KMS-11 (cell line): ENCODE results near the gene PDE1C.

Experiments
- H2AFZ ChIP-seq: fragments of 200-600 bp; sonication (generic); 2 replicates; pipeline ENCODE4 v1.6.1; 2016; ENCODE audit warnings: antibody characterized with exemption, mixed run types, low read depth
- H3K27ac ChIP-seq: fragments of 200-600 bp; sonication (generic); 2 replicates; pipeline ENCODE4 v1.6.1; 2016; ENCODE audit warnings: mild to moderate bottlenecking, mixed run types
- H3K27me3 ChIP-seq: fragments of 200-600 bp; sonication (generic); 2 replicates; pipeline ENCODE4 v1.6.1; 2017; ENCODE audit warnings: mild to moderate bottlenecking, low read depth, mixed run types, moderate library complexity; ENCODE audit not compliant: insufficient read depth
- H3K36me3 ChIP-seq: fragments of 200-600 bp; sonication (generic); 2 replicates; pipeline ENCODE4 v1.6.1; 2017; ENCODE audit warnings: mild to moderate bottlenecking, mixed run types; ENCODE audit not compliant: insufficient read depth
- H3K4me1 ChIP-seq: fragments of 200-600 bp; sonication (generic); 2 replicates; pipeline ENCODE4 v1.6.1; 2016; ENCODE audit warnings: mild to moderate bottlenecking, low read depth, mixed run types; ENCODE audit not compliant: poor library complexity, severe bottlenecking
- H3K4me2 ChIP-seq: fragments of 200-600 bp; sonication (generic); 2 replicates; pipeline ENCODE4 v1.7.0; 2016; ENCODE audit warnings: mild to moderate bottlenecking, mixed run types
- H3K4me3 ChIP-seq: fragments of 200-600 bp; sonication (generic); IDR thresholded peaks from 2 replicates; pipeline ENCODE4 v1.6.1; 2017; ENCODE audit warnings: low read depth, low read length, mixed read lengths; ENCODE audit not compliant: insufficient read depth
- H3K79me2 ChIP-seq: fragments of 200-600 bp; sonication (generic); 2 replicates; pipeline ENCODE4 v1.6.1; 2016; ENCODE audit warnings: low read depth, mixed run types; ENCODE audit not compliant: insufficient read depth
- H3K9ac ChIP-seq: fragments of 200-600 bp; sonication (generic); 2 replicates; pipeline ENCODE4 v1.6.1; 2016; ENCODE audit warnings: mild to moderate bottlenecking, mixed run types
- H4K20me1 ChIP-seq: fragments of 200-600 bp; sonication (generic); 2 replicates; pipeline ENCODE4 v1.6.1; 2016; ENCODE audit warnings: mild to moderate bottlenecking, mixed run types; ENCODE audit not compliant: insufficient read depth
- TF ChIP-seq, protein P1 (sequence below): fragments of 200-600 bp; sonication (generic); conservative IDR thresholded peaks from 2 replicates; pipeline ENCODE4 v1.6.1; 2017; ENCODE audit warnings: low read depth, mild to moderate bottlenecking, antibody characterized with exemption, low read length, moderate library complexity, mixed read lengths

The PDE1C gene

DNA sequence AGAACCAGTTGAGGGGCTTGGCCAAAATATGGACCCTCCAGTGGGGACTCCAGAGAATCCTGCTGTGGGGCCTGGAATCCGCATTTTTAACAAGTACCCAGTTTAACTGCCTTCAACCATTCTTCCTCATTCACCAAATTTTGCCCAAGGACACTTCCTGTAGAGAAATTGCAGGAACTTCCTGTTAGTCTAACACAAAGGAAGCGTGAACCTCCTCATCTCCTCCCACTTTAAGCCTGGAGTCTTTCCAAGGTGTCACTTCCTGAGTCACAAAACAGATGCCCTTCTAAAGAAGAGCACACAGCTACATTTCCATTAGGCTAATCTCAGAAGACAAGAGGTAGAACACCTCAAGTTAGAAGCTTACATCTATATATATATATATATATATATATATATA, 194.8 kb downstream of the PDE1C start:
- Histone ChIP-seq H3K36me3 (no peaks in the 10 kb centered on the region), H3K9ac (no peak overlapping the region), H3K4me1 (peaks cover 7% of the 10 kb centered on the region), H3K27ac (no peak overlapping the region), H2AFZ (no peak overlapping the region), H4K20me1 (no peaks in the 10 kb centered on the region), H3K79me2 (no peaks in the 10 kb centered on the region), H3K27me3 (no peaks in the 10 kb centered on the region), H3K4me2 (no peak overlapping the region), H3K4me3 (no peak overlapping the region)
- TF ChIP-seq, protein P1, sequence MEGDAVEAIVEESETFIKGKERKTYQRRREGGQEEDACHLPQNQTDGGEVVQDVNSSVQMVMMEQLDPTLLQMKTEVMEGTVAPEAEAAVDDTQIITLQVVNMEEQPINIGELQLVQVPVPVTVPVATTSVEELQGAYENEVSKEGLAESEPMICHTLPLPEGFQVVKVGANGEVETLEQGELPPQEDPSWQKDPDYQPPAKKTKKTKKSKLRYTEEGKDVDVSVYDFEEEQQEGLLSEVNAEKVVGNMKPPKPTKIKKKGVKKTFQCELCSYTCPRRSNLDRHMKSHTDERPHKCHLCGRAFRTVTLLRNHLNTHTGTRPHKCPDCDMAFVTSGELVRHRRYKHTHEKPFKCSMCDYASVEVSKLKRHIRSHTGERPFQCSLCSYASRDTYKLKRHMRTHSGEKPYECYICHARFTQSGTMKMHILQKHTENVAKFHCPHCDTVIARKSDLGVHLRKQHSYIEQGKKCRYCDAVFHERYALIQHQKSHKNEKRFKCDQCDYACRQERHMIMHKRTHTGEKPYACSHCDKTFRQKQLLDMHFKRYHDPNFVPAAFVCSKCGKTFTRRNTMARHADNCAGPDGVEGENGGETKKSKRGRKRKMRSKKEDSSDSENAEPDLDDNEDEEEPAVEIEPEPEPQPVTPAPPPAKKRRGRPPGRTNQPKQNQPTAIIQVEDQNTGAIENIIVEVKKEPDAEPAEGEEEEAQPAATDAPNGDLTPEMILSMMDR = no peak

DNA sequence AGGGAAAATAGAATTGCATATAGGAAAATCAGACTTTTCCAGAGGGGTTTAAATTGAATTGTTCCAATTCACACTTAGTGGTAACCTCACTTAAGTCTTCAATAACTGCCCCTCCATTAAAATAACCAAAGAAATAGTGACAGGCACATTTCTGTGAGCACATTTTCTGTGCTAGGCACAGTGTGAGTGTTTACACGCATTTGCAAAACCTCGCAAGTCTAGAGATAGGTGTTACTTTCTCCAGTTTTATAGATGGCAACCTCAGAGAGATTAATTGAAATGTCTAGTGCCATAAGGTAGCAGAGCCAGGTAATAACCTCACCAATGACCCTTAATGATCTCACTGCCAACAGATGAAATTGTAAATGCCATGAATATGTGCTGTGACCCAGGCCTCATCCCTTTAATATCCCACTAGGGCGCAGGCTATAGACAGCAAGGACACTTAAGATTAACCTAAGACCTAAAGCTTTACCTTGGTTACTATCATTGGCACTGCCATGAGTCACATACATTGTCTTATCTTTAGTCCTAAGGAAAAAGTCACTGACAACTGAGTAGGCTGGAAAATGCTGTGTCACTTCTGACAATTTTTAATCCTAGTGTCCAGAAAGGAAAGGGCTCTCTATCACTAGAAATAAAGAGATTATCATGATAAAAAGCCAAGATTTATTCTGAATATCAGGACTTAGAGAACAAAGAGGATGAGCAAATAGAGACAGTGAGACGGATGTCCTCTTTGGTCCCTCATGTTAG, 195.4 kb downstream of the PDE1C start:
- Histone ChIP-seq H2AFZ (no peak overlapping the region), H3K4me3 (no peak overlapping the region), H3K79me2 (no peaks in the 10 kb centered on the region), H3K4me2 (no peak overlapping the region), H3K4me1 (peaks cover 7% of the 10 kb centered on the region), H3K27ac (no peak overlapping the region), H3K27me3 (no peaks in the 10 kb centered on the region), H3K9ac (no peak overlapping the region), H3K36me3 (no peaks in the 10 kb centered on the region), H4K20me1 (no peaks in the 10 kb centered on the region)
- TF ChIP-seq, protein P1 = no peak

DNA sequence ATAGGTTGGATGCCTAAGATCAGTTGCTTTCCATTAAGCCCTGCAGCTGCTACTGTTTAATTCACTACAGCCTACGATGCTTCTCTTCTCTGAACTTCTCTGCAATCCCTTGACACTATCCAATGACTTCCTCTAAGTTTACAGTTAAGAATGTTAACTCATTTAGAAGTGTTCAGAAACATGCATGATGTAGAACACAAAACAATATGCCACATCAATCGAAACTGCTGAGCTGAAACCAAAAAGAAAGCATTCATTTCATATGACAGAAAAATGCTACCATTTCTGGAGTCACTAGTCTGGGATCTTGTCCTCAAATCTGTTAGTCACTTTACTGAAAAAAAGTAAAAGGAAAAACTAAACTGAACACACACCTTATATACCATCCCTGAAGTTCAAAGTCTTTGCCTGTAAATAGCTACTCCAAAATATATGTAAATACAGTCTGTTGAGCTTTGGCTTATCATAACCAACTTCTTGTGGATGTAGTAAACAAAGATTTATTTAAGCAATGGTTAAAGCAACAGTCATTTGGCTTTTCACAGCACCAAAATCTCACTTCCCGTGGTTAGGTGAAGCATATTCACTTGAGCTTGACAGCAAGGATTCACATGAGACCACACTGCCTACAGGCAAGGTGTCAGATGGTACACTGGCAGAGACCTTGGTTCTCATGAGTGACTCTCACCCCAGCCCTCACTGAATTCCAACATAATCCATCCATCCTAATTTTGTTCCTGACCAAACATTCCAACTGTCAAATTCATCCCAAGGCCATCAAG, 196.2 kb downstream of the PDE1C start:
- Histone ChIP-seq H3K27ac (no peak overlapping the region), H3K36me3 (no peaks in the 10 kb centered on the region), H3K9ac (no peak overlapping the region), H3K4me3 (no peak overlapping the region), H2AFZ (no peak overlapping the region), H3K27me3 (no peaks in the 10 kb centered on the region), H4K20me1 (no peaks in the 10 kb centered on the region), H3K4me2 (no peak overlapping the region), H3K4me1 (peaks cover 7% of the 10 kb centered on the region), H3K79me2 (no peaks in the 10 kb centered on the region)
- TF ChIP-seq, protein P1 = no peak

DNA sequence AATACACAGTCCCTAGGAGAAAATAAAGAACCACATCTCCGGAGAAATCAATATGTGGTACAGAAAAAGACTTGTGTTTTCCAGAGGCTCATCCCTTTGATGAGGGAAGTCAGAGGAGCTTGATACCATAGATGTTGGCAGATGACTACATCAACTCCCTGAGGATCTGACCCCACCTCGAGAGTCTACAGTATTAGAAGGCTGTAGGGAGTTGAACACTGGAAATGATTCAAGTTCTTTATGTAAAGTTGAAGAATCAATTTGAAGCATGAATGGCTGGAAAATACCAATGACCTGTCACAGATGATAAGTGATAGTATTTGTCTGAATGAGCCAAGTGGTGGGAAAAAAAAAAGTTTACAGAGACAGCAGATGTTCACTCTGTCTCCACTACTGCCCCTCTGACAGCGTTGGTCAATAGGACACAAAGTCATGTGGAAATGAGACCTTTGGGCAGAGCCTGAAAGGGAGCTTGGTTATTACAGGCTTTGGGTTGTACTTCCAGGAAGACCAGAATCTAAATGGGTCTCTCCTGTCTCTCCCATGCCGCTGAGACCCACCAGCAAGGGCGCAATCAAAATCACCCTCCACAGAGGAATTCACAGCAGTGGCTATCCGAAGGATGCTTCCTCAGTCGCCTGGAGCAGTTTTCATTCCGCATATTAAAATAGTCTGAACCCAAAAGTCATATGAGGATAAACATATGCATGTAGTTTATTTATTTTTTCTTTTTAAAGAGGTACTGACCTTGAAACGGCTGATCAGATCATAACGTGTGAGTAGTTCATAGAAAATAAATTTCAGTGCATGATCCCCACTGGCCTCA, 197.4 kb downstream of the PDE1C start:
- Histone ChIP-seq H3K4me2 (no peak overlapping the region), H4K20me1 (no peaks in the 10 kb centered on the region), H3K79me2 (no peaks in the 10 kb centered on the region), H3K36me3 (no peaks in the 10 kb centered on the region), H3K9ac (no peak overlapping the region), H3K27ac (no peak overlapping the region), H3K4me3 (no peak overlapping the region), H3K27me3 (no peaks in the 10 kb centered on the region), H2AFZ (no peak overlapping the region), H3K4me1 (peaks cover 7% of the 10 kb centered on the region)
- TF ChIP-seq, protein P1 = no peak
